GM13977 (cell line): ENCODE measurements around the gene MIEF2.
"Not testable (repeated sequence)": the region's sequence is repeated elsewhere in the genome, so short reads cannot be mapped to it uniquely, and the experiment has no call there.

Source experiments
- DNase-seq: peaks from one replicate; pipeline ENCODE4 v3.0.0; 2012; ENCODE audit warnings: low spot score
- CTCF ChIP-seq: IDR thresholded peaks from 2 replicates; pipeline ENCODE4 v1.5.1; 2012; ENCODE audit warnings: mild to moderate bottlenecking, control low read depth; ENCODE audit not compliant: insufficient read depth; ENCODE audit errors: extremely low read depth, missing control alignments
- in situ Hi-C: fragments of 300-500 bp; cut with MboI; formaldehyde crosslinking; loops from one replicate; pipeline ENCODE4 v1.12.0; 2022; ENCODE audit warnings: low sequenced_read_pairs, low pct_unique_long_range_greater_than_20kb, mixed read lengths, inconsistent platforms; ENCODE audit not compliant: unreplicated experiment

MIEF2 gene

GRCh38 chr17:18280766-18281371, 20.4 kb downstream of the MIEF2 start:
- DNase-seq = no peak
- no peak for TF ChIP-seq CTCF
- in situ Hi-C loops = no loop called here

- TF ChIP-seq CTCF = no peak
- in situ Hi-C loops = no loop called here
- no peak for DNase-seq
These were observed 21.3 kb downstream of the MIEF2 start for GRCh38 chr17:18281788-18282187.

GRCh38 chr17:18285296-18285695, 24.8 kb downstream of the MIEF2 start:
- no peak for TF ChIP-seq CTCF
- in situ Hi-C loops = no loop called here
- no peak for DNase-seq

GRCh38 chr17:18291718-18292540, 31.5 kb downstream of the MIEF2 start:
- no peak for DNase-seq
- in situ Hi-C loops = no loop called here
- TF ChIP-seq CTCF = no peak

GRCh38 chr17:18298061-18298460, 37.6 kb downstream of the MIEF2 start:
- DNase-seq, in situ Hi-C loops: not testable (repeated sequence)

GRCh38 chr17:18300725-18301480, 40.4 kb downstream of the MIEF2 start:
- in situ Hi-C loops = no loop called here
- no peak for DNase-seq
- TF ChIP-seq CTCF = no peak

- in situ Hi-C loops, DNase-seq: not testable (repeated sequence)
These were observed 42.7 kb downstream of the MIEF2 start for GRCh38 chr17:18303206-18303605.
